PC-3 (cell line): ENCODE results near the gene NHSL1.

ENCODE experiments used
- CTCF ChIP-seq: fragments of 300-600 bp; sonication (generic); conservative IDR thresholded peaks from 2 replicates; pipeline ENCODE4 v1.5.1; 2017; ENCODE audit warnings: antibody characterized with exemption, low read depth, mild to moderate bottlenecking, low read length
- EZH2 ChIP-seq: fragments of 300-600 bp; sonication (generic); IDR thresholded peaks from one replicate; pipeline ENCODE4 v1.6.1; 2017; ENCODE audit warnings: antibody characterized with exemption, mild to moderate bottlenecking, low read length; ENCODE audit not compliant: unreplicated experiment
- EZH2phosphoT487 ChIP-seq: fragments of 300-600 bp; sonication (generic); IDR thresholded peaks from 2 replicates; pipeline ENCODE4 v1.6.1; 2018; ENCODE audit warnings: mild to moderate bottlenecking, antibody characterized with exemption, low read length, borderline replicate concordance

- TF ChIP-seq CTCF (no peak), EZH2phosphoT487 (no peak), EZH2 (no peak)
These were observed 30.2 kb upstream of the NHSL1 start for GRCh38 chr6:138529478-138529877.
